ENCODE results near the gene CARS2.
"Not testable (repeated sequence)": the region's sequence is repeated elsewhere in the genome, so short reads cannot be mapped to it uniquely, and the experiment has no call there.

The CARS2 gene

DNA sequence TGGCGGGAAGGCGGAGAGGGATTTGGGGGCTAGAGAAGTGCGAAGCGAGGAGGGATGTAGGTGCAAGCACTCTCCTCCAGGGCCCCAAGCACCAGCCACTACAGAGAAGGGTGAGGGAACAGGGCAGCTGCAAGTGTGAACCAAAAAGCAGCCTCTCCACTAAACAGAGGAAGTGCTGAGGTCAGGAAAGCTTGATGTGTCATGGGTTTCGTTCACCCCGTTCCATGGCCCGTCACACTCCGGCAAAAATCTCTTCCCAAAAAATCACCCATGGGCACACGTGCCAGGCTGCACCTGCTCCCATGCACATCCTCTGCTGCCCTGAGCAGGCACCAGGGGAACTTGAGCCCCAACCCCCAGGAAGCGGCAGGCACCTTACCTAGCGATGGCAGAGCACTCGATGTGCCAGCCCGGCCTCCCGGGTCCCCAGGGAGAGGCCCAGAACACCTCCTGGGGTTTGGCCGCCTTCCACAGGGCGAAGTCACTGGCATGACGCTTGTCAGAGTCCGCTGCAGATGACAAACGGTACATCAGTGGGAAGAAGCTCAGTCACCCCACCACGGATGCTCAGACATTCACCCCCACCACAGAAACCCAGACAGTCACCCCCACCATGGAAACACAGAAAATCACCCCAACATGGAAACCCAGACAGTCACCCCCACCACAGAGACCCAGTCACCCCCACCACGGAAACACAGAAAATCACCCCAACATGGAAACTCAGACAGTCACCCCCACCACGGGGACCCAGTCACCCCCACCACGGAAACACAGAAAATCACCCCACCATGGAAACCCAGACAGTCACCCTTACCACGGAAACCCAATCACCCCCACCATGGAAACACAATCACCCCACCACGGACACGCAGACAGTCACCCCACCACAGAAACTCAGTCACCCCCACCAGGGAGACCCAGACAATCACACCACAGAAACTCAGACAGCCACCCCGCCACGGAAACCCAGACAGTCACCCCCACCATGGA lies 29.0 kb downstream of the CARS2 start:
- peaks cover 76% of the 10 kb centered on the region for H3K36me3 Mint-ChIP-seq (ENCODE audit: low read depth)
- H3K9me3 Mint-ChIP-seq = peaks cover 19% of the 10 kb centered on the region
- no peak overlapping the region for H3K4me3 Mint-ChIP-seq
- TF ChIP-seq, protein P1, sequence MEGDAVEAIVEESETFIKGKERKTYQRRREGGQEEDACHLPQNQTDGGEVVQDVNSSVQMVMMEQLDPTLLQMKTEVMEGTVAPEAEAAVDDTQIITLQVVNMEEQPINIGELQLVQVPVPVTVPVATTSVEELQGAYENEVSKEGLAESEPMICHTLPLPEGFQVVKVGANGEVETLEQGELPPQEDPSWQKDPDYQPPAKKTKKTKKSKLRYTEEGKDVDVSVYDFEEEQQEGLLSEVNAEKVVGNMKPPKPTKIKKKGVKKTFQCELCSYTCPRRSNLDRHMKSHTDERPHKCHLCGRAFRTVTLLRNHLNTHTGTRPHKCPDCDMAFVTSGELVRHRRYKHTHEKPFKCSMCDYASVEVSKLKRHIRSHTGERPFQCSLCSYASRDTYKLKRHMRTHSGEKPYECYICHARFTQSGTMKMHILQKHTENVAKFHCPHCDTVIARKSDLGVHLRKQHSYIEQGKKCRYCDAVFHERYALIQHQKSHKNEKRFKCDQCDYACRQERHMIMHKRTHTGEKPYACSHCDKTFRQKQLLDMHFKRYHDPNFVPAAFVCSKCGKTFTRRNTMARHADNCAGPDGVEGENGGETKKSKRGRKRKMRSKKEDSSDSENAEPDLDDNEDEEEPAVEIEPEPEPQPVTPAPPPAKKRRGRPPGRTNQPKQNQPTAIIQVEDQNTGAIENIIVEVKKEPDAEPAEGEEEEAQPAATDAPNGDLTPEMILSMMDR (IDR thresholded peaks at IDR 0.05; ENCODE audit: unreplicated experiment in 3 of 3) = no peak
- H3K27ac Mint-ChIP-seq = no peak overlapping the region
- no peaks in the 10 kb centered on the region for H3K4me1 Mint-ChIP-seq
- no peaks in the 10 kb centered on the region for H3K27me3 Mint-ChIP-seq (ENCODE audit: low read depth)

DNA sequence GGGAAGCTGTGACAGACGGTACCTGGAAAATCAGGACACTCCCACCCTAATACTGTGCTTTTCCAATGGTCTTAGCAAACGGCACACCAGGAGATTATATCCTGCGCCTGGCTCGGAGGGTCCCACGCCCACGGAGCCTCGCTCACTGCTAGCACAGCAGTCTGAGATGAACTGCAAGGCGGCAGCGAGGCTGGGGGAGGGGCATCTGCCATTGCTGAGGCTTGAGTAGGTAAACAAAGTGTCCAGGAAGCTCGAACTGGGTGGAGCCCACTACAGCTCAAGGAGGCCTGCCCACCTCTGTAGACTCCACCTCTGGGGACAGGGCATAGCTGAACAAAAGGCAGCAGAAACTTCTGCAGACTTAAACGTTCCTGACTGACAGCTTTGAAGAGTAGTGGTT lies 36.1 kb downstream of the CARS2 start:
- peaks cover 37% of the 10 kb centered on the region for H3K9me3 Mint-ChIP-seq
- not testable (repeated sequence) for H3K27me3 Mint-ChIP-seq (ENCODE audit: low read depth); H3K4me3 Mint-ChIP-seq; H3K4me1 Mint-ChIP-seq; H3K27ac Mint-ChIP-seq
- H3K36me3 Mint-ChIP-seq (ENCODE audit: low read depth) = peaks cover 97% of the 10 kb centered on the region

GRCh38 chr13:110669036-110669435 lies 36.9 kb downstream of the CARS2 start:
- Mint-ChIP-seq H3K9me3 (peaks cover 32% of the 10 kb centered on the region), H3K27me3 (ENCODE audit: low read depth) (no peaks in the 10 kb centered on the region), H3K4me3 (no peak overlapping the region), H3K36me3 (ENCODE audit: low read depth) (peaks cover 97% of the 10 kb centered on the region), H3K4me1 (no peaks in the 10 kb centered on the region), H3K27ac (no peak overlapping the region)
- TF ChIP-seq, protein P1 (IDR thresholded peaks at IDR 0.05; ENCODE audit: unreplicated experiment in 3 of 3) = no peak

GRCh38 chr13:110666255-110666533 lies 39.7 kb downstream of the CARS2 start:
- H3K9me3 Mint-ChIP-seq = peaks cover 34% of the 10 kb centered on the region
- no peak overlapping the region for H3K4me3 Mint-ChIP-seq
- TF ChIP-seq, protein P1 (IDR thresholded peaks at IDR 0.05; ENCODE audit: unreplicated experiment in 3 of 3) = no peak
- H3K27ac Mint-ChIP-seq = no peak overlapping the region
- peaks cover 98% of the 10 kb centered on the region for H3K36me3 Mint-ChIP-seq (ENCODE audit: low read depth)
- no peaks in the 10 kb centered on the region for H3K27me3 Mint-ChIP-seq (ENCODE audit: low read depth)
- H3K4me1 Mint-ChIP-seq = no peaks in the 10 kb centered on the region

DNA sequence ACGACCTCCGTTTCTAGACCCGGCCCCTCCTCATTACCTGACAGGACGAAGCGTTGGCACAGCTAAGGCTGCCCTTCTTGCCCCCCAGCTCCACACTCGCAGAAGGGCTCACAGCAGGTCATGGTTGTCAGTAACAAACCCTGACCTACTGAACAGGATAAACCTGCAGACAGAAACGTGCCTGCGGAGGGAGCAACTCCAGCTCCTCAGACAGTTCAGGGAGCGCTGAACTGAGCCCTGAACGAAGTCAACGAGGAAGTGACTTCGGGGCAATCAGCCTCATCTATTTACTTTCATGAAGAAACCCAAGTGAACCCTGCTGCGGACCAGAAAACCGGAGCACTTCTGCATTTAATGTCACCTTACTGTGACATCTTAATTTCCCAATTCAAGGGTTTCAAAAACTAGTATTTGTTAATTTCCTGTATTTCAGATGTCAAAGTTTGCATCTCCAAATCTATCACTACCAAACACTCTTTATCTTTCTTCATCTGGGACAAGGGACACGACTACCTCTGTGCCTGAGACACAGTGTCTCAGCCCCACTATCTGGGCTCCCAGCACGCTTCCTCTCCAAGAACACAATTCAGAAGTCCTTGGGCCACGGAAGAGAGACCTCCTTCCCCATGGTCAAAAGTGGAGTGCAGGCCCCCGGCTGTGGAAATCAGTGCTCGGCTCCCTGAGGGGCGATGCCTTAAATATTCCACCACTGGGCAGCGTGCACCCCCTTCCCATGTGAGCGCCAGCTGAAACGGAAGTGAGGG lies 40.2 kb downstream of the CARS2 start:
- Mint-ChIP-seq H3K36me3 (ENCODE audit: low read depth) (peaks cover 97% of the 10 kb centered on the region), H3K27me3 (ENCODE audit: low read depth) (no peaks in the 10 kb centered on the region), H3K9me3 (peaks cover 32% of the 10 kb centered on the region), H3K4me3 (no peak overlapping the region), H3K4me1 (no peaks in the 10 kb centered on the region), H3K27ac (peak overlapping the region in 1 of 3 experiments; percentile 77)
- TF ChIP-seq, protein P1 (IDR thresholded peaks at IDR 0.05; ENCODE audit: unreplicated experiment in 3 of 3) = no peak

- peaks cover 37% of the 10 kb centered on the region for H3K9me3 Mint-ChIP-seq
- H3K4me3 Mint-ChIP-seq = no peak overlapping the region
- no peaks in the 10 kb centered on the region for H3K27me3 Mint-ChIP-seq (ENCODE audit: low read depth)
- TF ChIP-seq, protein P1 (IDR thresholded peaks at IDR 0.05; ENCODE audit: unreplicated experiment in 3 of 3) = no peak
- peaks cover 96% of the 10 kb centered on the region for H3K36me3 Mint-ChIP-seq (ENCODE audit: low read depth)
- H3K27ac Mint-ChIP-seq = peak overlapping the region in 2 of 3 experiments; percentile 37 to 77
- no peaks in the 10 kb centered on the region for H3K4me1 Mint-ChIP-seq
These were observed 41.2 kb downstream of the CARS2 start for GRCh38 chr13:110664673-110665072.

Measured in nephron (organoid).